ENCODE measurements around the gene NPAS2. TPM values are rescaled to one million over a fixed set of nuclear protein-coding genes. Genes with fewer than 3 reads are reported as not detected.

NPAS2 gene
- total RNA-seq, 1 donor from 2014 or later = 39.4 TPM

DNA sequence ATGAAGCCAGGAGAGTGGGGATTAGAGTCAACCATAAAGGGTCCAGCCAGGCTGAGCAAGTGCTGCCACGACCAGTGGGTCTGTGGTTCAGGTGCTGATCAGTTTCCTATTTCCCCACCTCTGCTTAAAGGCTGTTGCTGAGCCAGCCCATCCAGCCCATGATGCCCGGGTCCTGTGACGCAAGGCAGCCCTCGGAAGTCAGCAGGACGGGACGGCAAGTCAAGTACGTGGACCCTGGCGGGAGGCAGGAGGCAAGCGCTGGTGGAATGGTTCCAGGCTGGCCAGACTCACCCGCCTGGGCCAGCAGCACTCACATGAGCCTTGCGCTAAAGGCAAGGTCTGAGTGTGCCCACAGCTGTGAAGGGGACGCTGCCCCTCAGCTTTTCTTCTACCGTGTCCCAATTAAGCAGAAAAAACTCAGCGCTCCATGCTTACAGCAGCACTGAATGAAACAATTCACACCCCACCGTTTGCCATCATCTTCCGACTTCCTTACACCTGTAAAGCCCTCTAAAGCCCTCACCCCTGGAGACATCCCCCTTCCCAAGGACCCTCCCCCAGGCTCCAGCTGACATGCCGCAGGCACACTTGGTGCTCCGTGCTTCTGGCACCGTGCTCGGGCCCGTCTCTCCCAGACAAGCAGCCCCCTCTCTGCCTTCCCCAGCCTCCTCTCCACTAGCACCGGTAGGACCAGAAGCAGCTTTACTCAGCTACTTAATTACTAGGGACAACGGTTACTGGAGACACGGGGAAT lies 170.9 kb downstream of the NPAS2 start:
- no peak overlapping the region for H3K4me3 Mint-ChIP-seq
- no peaks in the 10 kb centered on the region for H3K9me3 Mint-ChIP-seq
- Histone ChIP-seq H2AFZ (replicated peaks) (no peak overlapping the region), H3K4me2 (no peak overlapping the region), H3K27me3 (no peaks in the 10 kb centered on the region), H3K36me3 (no peaks in the 10 kb centered on the region), H3K9ac (no peak overlapping the region), H3K9me3 (ENCODE audit: low read depth) (no peaks in the 10 kb centered on the region), H3K4me3 (no peak overlapping the region), H3K27ac (no peak overlapping the region), H4K20me1 (ENCODE audit: low read depth) (no peaks in the 10 kb centered on the region), H3K79me2 (ENCODE audit: low read depth) (no peaks in the 10 kb centered on the region), H3F3A (ENCODE audit: low read depth) (no peaks in the 10 kb centered on the region), H3K4me1 (peaks cover 7% of the 10 kb centered on the region)
- no peaks in the 10 kb centered on the region for H3K27me3 Mint-ChIP-seq (ENCODE audit: insufficient read depth, low read depth)
- no peak for DNase-seq (ENCODE audit: low spot score)
- TF ChIP-seq EZH2phosphoT487 (IDR thresholded peaks at IDR 0.05) (no peak), EZH2 (IDR thresholded peaks at IDR 0.05) (no peak)
- TF ChIP-seq, protein P1, sequence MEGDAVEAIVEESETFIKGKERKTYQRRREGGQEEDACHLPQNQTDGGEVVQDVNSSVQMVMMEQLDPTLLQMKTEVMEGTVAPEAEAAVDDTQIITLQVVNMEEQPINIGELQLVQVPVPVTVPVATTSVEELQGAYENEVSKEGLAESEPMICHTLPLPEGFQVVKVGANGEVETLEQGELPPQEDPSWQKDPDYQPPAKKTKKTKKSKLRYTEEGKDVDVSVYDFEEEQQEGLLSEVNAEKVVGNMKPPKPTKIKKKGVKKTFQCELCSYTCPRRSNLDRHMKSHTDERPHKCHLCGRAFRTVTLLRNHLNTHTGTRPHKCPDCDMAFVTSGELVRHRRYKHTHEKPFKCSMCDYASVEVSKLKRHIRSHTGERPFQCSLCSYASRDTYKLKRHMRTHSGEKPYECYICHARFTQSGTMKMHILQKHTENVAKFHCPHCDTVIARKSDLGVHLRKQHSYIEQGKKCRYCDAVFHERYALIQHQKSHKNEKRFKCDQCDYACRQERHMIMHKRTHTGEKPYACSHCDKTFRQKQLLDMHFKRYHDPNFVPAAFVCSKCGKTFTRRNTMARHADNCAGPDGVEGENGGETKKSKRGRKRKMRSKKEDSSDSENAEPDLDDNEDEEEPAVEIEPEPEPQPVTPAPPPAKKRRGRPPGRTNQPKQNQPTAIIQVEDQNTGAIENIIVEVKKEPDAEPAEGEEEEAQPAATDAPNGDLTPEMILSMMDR (IDR thresholded peaks at IDR 0.05) = no peak
- H3K36me3 Mint-ChIP-seq = no peaks in the 10 kb centered on the region
- H3K4me1 Mint-ChIP-seq = no peaks in the 10 kb centered on the region
- H3K27ac Mint-ChIP-seq = no peak overlapping the region

DNA sequence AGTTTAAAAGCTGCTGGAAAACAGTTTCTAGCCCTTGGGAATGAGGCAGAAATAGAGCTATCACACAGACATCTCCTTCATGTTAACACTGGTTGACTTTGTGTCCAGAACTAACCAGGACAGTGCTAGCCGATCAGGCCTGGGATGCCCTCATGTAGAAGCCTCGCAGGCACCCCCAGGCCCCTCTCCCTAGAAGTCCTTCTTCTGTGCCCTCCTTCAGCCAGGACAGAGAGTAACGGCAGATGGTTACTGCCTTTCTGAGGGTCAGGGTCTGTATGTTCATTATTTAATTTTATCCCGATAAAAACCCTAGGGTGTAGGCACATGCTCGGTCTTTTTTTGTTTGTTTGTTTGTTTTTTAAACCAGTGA lies 171.4 kb downstream of the NPAS2 start:
- H2AFZ ChIP-seq (replicated peaks) = no peak overlapping the region
- TF ChIP-seq EZH2 (IDR thresholded peaks at IDR 0.05) (no peak), EZH2phosphoT487 (IDR thresholded peaks at IDR 0.05) (no peak)
- TF ChIP-seq, protein P1 (IDR thresholded peaks at IDR 0.05) = no peak
- Mint-ChIP-seq H3K4me1 (no peaks in the 10 kb centered on the region), H3K9me3 (no peaks in the 10 kb centered on the region), H3K4me3 (no peak overlapping the region), H3K27me3 (ENCODE audit: insufficient read depth, low read depth) (no peaks in the 10 kb centered on the region), H3K27ac (no peak overlapping the region), H3K36me3 (no peaks in the 10 kb centered on the region)
- no peak for DNase-seq (ENCODE audit: low spot score)
- H3K9ac ChIP-seq = no peak overlapping the region
- H3K36me3 ChIP-seq = no peaks in the 10 kb centered on the region
- no peaks in the 10 kb centered on the region for H4K20me1 ChIP-seq (ENCODE audit: low read depth)
- H3K9me3 ChIP-seq (ENCODE audit: low read depth) = no peaks in the 10 kb centered on the region
- no peak overlapping the region for H3K4me2 ChIP-seq
- H3K4me3 ChIP-seq = no peak overlapping the region
- no peaks in the 10 kb centered on the region for H3K27me3 ChIP-seq
- peaks cover 7% of the 10 kb centered on the region for H3K4me1 ChIP-seq
- no peak overlapping the region for H3K27ac ChIP-seq
- H3F3A ChIP-seq (ENCODE audit: low read depth) = no peaks in the 10 kb centered on the region
- no peaks in the 10 kb centered on the region for H3K79me2 ChIP-seq (ENCODE audit: low read depth)

DNA sequence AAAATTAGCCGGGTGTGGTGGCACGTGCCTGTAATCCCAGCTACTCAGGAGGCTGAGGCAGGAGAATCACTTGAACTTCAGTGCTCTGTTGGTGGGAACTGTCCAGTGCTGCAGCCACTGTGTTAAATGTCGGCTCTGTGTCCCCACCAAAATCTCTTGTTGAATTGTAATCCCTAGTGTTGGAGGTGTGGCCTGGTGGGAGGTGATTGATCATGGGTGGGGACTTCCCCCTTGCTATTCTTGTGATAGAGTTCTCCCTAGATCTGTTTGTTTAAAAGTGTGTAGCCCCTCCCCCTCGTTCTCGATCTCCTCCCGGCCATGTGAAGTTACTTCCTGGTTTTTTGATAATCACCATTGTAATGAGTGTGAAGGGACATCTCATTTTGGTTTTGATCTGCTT lies 172.3 kb downstream of the NPAS2 start:
- no peaks in the 10 kb centered on the region for H3K27me3 Mint-ChIP-seq (ENCODE audit: insufficient read depth, low read depth)
- H3K4me3 ChIP-seq = no peak overlapping the region
- H3K9ac ChIP-seq = no peak overlapping the region
- H2AFZ ChIP-seq (replicated peaks) = no peak overlapping the region
- H3K4me2 ChIP-seq = no peak overlapping the region
- H3K4me1 Mint-ChIP-seq = no peaks in the 10 kb centered on the region
- no peaks in the 10 kb centered on the region for H3K27me3 ChIP-seq
- TF ChIP-seq EZH2 (IDR thresholded peaks at IDR 0.05) (no peak), EZH2phosphoT487 (IDR thresholded peaks at IDR 0.05) (no peak)
- TF ChIP-seq, protein P1 (IDR thresholded peaks at IDR 0.05) = no peak
- H3F3A ChIP-seq (ENCODE audit: low read depth) = no peaks in the 10 kb centered on the region
- no peaks in the 10 kb centered on the region for H3K36me3 ChIP-seq
- no peak overlapping the region for H3K27ac Mint-ChIP-seq
- H3K79me2 ChIP-seq (ENCODE audit: low read depth) = no peaks in the 10 kb centered on the region
- H3K27ac ChIP-seq = no peak overlapping the region
- no peaks in the 10 kb centered on the region for H3K9me3 ChIP-seq (ENCODE audit: low read depth)
- H3K9me3 Mint-ChIP-seq = no peaks in the 10 kb centered on the region
- H3K4me1 ChIP-seq = peaks cover 7% of the 10 kb centered on the region
- H4K20me1 ChIP-seq (ENCODE audit: low read depth) = no peaks in the 10 kb centered on the region
- no peak overlapping the region for H3K4me3 Mint-ChIP-seq
- no peak for DNase-seq (ENCODE audit: low spot score)
- H3K36me3 Mint-ChIP-seq = no peaks in the 10 kb centered on the region
